ENCODE measurements around the gene ZNF521.

DNA sequence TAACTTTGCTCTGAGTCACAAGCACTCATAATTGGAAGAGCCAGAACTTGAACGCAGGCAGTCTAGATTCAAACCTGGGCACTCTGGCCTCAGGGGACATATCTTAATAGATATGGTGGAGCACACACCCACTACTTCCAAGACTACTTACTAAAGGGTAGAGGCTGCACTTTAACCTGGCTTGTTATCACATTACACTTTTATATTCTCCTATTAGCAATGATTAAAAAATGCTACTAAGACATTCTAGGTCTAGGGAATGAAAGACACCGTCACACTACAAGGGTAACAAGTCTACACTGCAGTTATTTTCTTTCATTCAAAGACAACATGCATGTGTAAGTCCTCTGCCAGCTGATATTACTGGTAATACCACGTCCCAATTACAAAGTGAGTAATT, 258.8 kb downstream of the ZNF521 start:
- TF ChIP-seq EP300 (IDR thresholded peaks at IDR 0.05) (no peak), CTCF (IDR thresholded peaks at IDR 0.05) (no peak), POLR2A (IDR thresholded peaks at IDR 0.05) (no peak), POLR2AphosphoS5 (IDR thresholded peaks at IDR 0.05) (no peak)

All from upper lobe of left lung (tissue), 4 donors.